ENCODE data around the gene SCN2A. TPM values are rescaled to one million over a fixed set of nuclear protein-coding genes. Genes with fewer than 3 reads are reported as not detected.

SCN2A gene
- total RNA-seq, 6 experiments from 2014 or later: 0.14 to 0.94 (median 0.67) TPM

GRCh38 chr2:165274698-165275097, 35.5 kb downstream of the SCN2A start:
- TF ChIP-seq, protein P1, sequence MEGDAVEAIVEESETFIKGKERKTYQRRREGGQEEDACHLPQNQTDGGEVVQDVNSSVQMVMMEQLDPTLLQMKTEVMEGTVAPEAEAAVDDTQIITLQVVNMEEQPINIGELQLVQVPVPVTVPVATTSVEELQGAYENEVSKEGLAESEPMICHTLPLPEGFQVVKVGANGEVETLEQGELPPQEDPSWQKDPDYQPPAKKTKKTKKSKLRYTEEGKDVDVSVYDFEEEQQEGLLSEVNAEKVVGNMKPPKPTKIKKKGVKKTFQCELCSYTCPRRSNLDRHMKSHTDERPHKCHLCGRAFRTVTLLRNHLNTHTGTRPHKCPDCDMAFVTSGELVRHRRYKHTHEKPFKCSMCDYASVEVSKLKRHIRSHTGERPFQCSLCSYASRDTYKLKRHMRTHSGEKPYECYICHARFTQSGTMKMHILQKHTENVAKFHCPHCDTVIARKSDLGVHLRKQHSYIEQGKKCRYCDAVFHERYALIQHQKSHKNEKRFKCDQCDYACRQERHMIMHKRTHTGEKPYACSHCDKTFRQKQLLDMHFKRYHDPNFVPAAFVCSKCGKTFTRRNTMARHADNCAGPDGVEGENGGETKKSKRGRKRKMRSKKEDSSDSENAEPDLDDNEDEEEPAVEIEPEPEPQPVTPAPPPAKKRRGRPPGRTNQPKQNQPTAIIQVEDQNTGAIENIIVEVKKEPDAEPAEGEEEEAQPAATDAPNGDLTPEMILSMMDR (IDR thresholded peaks at IDR 0.05): no peak
- Mint-ChIP-seq H3K4me3 (no peak overlapping the region), H3K4me1 (ENCODE audit: low read depth) (no peaks in the 10 kb centered on the region), H3K36me3 (ENCODE audit: low read depth) (no peaks in the 10 kb centered on the region), H3K27me3 (ENCODE audit: insufficient read depth) (no peaks in the 10 kb centered on the region), H3K9me3 (no peaks in the 10 kb centered on the region; the same call in 1 of the 2 replicates), H3K27ac (no peak overlapping the region)
- DNase-seq: no peak

DNA sequence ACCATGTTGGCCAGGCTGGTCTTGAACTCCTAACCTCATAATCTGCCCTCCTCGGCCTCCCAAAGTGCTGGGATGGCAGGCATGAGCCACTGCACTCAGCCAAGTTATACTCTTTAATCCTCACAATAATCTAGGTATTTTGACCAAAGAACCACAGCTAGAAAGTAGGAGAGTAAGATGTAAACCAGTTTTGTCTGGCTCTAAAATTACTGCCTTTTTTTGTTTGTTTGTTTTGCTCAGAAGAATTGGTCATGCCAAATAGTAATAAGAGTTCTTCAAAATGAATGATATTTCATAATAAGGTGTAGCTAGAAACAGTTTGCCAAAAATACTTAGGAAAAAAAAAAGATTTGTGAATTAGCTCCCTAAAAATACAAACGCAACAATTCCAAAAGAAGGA, 36.7 kb downstream of the SCN2A start:
- DNase-seq: no peak
- H3K4me1 Mint-ChIP-seq (ENCODE audit: low read depth): no peaks in the 10 kb centered on the region
- H3K27ac Mint-ChIP-seq: no peak overlapping the region
- TF ChIP-seq, protein P1 (IDR thresholded peaks at IDR 0.05): no peak
- H3K4me3 Mint-ChIP-seq: no peak overlapping the region
- H3K27me3 Mint-ChIP-seq (ENCODE audit: insufficient read depth): no peaks in the 10 kb centered on the region
- no peaks in the 10 kb centered on the region; the same call in 1 of the 2 replicates for H3K9me3 Mint-ChIP-seq
- H3K36me3 Mint-ChIP-seq (ENCODE audit: low read depth): no peaks in the 10 kb centered on the region

DNA sequence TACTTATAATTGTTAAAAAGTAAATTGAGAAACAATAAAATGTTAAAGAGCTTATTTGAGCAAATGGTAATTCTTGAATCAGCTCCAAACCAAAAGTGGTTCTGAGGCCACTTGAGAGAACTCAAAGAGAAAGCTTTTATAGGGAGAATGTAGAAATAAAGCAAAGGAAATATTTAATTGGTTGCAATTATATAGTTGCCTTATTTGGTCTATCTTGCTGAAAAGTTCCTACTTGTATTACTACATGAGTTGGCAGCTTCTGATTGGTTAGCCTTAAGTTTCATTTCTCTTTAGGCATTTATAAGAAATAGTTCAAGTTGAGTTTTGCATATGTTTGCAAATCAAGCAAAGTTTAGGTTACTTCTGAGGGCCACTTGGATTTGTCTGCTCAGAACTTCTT, 38.1 kb downstream of the SCN2A start:
- Mint-ChIP-seq H3K9me3 (no peaks in the 10 kb centered on the region; the same call in 1 of the 2 replicates), H3K27me3 (ENCODE audit: insufficient read depth) (no peaks in the 10 kb centered on the region), H3K4me3 (no peak overlapping the region), H3K27ac (no peak overlapping the region), H3K4me1 (ENCODE audit: low read depth) (no peaks in the 10 kb centered on the region), H3K36me3 (ENCODE audit: low read depth) (no peaks in the 10 kb centered on the region)
- DNase-seq: no peak
- TF ChIP-seq, protein P1 (IDR thresholded peaks at IDR 0.05): no peak

DNA sequence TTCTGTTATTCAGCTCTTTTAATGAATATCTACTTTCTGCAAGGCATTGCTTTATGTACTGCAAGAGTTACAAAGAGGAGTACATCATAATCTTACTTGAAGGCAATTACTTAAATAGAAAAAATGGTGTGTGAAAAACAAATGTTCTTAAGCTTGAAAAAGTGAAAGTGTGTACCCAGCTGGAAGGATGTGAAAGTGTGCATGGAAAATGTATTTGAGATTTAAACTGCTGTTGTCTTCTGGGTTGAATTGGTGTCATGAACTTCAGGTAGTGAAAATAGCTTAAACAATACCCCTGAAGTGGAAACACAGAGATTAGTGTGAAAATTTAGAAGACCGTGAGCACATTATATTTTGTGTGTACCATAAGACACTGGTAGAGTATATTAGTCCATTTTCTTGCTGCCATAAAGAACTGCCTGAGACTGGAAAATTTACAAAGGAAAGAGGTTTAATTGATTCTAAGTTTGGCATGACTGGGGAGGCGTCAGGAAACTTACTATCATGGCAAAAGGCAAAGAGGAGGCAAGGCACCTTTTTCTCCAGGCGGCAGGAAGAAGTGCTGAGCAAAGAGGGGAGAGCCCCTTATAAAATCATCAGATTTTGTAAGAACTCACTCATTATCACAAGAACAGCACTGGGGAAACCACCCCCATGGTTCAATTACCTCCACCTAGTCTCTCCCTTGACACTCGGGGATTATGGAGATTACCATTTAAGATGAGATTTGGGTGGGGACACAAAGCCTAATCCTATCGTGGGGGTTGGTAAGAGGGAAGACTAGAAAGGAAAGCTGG, 38.8 kb downstream of the SCN2A start:
- DNase-seq: no peak
- H3K4me3 Mint-ChIP-seq: no peak overlapping the region
- no peaks in the 10 kb centered on the region for H3K36me3 Mint-ChIP-seq (ENCODE audit: low read depth)
- TF ChIP-seq, protein P1 (IDR thresholded peaks at IDR 0.05): no peak
- no peak overlapping the region for H3K27ac Mint-ChIP-seq
- no peaks in the 10 kb centered on the region; the same call in 1 of the 2 replicates for H3K9me3 Mint-ChIP-seq
- H3K27me3 Mint-ChIP-seq (ENCODE audit: insufficient read depth): no peaks in the 10 kb centered on the region
- H3K4me1 Mint-ChIP-seq (ENCODE audit: low read depth): no peaks in the 10 kb centered on the region

DNA sequence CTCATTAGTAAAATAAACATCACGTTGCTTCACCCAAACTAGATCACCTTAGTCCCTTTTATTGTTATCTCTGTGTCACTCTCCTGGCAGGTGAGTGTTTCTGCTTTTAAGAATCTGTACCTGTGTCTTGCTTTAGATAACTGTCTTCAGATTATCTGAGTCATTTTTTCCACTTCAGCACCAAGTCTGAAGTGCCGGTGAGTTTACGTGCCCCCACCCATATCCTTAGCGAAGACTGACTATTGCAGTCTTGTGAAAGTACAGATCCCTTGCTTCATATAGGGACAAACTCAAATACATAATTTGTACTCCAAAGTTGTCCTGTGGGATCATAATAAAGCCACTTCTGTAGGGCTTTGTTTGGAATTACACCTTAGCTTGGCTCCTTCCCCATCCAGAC, 41.1 kb downstream of the SCN2A start:
- Mint-ChIP-seq H3K36me3 (ENCODE audit: low read depth) (no peaks in the 10 kb centered on the region), H3K27me3 (ENCODE audit: insufficient read depth) (no peaks in the 10 kb centered on the region), H3K4me1 (ENCODE audit: low read depth) (no peaks in the 10 kb centered on the region), H3K27ac (no peak overlapping the region), H3K9me3 (no peaks in the 10 kb centered on the region), H3K4me3 (no peak overlapping the region)
- TF ChIP-seq, protein P1 (IDR thresholded peaks at IDR 0.05): no peak
- no peak for DNase-seq
